Activated CD4-positive, alpha-beta T cell treated with anti-CD3 and anti-CD28 coated beads, Interleukin-2, Interleukin-4, amounts not matched to agents 100 ng/mL and 50 ng/mL, durations not matched to agents 16 hours and 8 hours (primary cell): Measurements from ENCODE around the gene MBD3L2.
"Not testable (repeated sequence)": the region's sequence is repeated elsewhere in the genome, so short reads cannot be mapped to it uniquely, and the experiment has no call there.

Experiments
- DNase-seq: peaks from one replicate; pipeline ENCODE4 v3.0.0-alpha.2; 2020; ENCODE audit warnings: low spot score

Gene MBD3L2

GRCh38 chr19:7049021-7049420, at the start of gene MBD3L2:
Gene MBD3L2 (plus strand): TSS chr19:7049321. CDS start chr19:7049374, 53 bp downstream.
- DNase-seq: not testable (repeated sequence)

GRCh38 chr19:6999933-7000332, 49.2 kb upstream of the MBD3L2 start:
- DNase-seq: no peak

DNA sequence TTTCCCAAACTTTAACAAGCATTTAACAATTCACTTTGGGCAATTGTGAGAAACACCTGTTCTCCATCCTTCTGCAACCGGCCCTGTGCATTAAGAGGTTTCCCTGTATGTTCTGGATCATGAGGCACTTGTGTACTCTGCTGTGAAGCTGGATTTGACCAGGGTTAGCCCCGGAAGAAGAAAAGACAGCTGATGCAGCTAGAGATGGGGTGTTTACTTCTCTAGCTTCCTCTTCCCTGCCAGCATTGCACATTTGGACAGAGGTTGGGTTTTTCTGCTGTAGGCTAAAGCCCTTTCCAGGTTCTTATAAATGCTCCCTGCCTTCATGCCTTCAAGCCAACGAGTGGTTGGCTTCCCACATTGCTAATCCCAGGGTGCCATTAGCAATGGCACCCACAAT, 48.8 kb upstream of the MBD3L2 start:
- no peak for DNase-seq

- DNase-seq: no peak
Measured at GRCh38 chr19:7000816-7001215, 48.3 kb upstream of the MBD3L2 start.

GRCh38 chr19:7004313-7004931, 44.7 kb upstream of the MBD3L2 start:
- DNase-seq: no peak

GRCh38 chr19:7006135-7006704, 42.9 kb upstream of the MBD3L2 start:
- DNase-seq: no peak

DNA sequence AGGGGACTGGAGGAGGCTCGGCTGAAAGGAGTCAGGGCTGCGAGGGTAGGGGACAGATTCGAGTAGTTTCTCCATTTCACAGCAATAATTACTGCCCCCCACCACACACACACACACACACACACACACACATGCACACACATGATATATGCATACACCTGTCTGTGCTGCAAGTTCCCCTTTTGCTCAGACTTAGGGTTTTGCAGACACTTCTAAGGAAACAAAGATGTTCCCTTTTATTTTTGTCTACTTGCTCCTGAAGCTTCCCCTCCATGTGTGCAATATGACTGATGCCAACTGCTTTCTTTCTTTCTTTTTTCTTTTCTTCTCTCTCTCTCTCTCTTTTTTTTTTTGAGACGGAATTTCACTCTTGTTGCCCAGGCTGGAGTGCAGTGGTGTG, 41.3 kb upstream of the MBD3L2 start:
- DNase-seq: no peak

DNA sequence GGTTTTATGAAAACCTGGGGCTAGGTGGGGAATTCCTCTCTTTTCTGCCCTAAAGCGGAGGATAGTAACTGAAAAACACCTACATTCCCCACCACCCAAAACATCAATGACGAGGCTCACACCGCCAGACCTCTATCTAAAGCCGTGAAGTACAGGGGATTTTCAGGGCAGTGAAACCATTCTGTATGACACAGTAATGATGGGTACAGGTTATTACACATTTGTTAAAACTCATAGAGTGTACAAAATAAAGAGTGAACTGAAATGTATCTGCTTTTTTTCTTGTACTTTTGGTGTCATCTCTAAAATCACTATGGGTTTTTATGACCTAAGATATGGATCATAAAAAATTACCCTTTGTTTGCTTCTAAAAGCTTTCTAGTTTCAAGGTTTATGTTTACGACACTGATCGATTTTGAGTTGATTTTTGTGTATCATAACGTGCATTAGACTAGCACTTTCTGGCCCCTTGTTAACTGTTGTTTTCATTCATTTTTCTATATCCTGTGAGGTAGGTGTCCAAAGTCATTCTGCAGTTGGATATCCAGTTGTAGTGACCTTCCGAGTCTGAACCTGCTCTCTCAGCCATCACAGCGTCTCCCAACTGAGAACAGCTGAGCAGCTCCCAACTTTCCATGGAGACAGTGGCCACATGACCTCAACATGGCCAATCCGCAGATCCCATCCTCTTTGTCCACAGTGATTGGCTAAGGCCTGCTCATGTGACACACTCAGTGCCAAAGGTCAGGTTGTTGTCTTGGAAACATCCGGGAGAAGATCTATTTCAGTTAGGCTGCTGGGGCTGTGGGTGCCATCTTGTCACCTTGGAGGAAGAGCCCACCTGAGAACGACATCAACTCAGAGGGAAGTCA, 38.2 kb upstream of the MBD3L2 start:
- no peak for DNase-seq

GRCh38 chr19:7013678-7014077, 35.4 kb upstream of the MBD3L2 start:
- DNase-seq: peak; percentile 36

DNA sequence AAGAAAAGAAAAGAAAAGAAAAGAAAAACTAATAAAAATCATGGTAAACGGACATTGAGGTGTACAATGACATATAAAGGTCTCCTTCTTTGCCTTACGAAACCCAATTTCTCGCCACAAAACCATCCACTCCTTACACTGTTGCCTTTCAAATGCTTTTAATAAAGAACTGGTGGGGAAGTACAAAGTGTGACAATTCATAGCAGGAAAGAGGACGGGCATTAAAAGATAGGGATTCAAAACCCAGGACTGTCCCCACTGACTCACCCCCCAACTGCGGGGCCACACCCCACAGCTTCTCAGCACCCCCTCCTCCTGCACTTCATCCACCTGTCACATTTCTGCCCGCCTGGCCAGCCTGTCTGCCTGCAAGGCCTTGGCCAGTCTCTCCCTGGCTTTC, 30.3 kb upstream of the MBD3L2 start:
- DNase-seq: no peak

- not testable (repeated sequence) for DNase-seq
Measured at GRCh38 chr19:7021331-7021730, 27.8 kb upstream of the MBD3L2 start, which contains the start of gene MBD3L2B. Gene MBD3L2B (minus strand): TSS chr19:7021431. CDS start chr19:7021397, 34 bp downstream.

DNA sequence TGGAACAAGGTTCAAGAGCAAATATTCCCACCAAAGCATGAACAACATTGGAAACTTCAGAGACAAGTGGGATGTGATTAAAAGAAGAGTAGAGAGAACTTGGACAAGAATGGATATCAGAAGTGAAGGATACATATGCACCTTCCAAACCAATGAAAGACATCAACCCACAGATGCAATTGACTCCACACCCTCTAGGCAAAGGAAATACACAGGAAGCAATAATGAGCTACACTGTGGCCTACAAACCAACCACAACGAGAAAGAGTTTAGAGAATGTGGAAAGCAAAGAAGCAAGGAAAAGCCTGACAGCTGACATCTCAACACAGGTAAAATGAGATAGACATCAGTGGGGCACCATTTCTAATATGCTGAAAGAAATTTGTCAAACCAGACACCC, 20.3 kb upstream of the MBD3L2 start:
- not testable (repeated sequence) for DNase-seq

DNA sequence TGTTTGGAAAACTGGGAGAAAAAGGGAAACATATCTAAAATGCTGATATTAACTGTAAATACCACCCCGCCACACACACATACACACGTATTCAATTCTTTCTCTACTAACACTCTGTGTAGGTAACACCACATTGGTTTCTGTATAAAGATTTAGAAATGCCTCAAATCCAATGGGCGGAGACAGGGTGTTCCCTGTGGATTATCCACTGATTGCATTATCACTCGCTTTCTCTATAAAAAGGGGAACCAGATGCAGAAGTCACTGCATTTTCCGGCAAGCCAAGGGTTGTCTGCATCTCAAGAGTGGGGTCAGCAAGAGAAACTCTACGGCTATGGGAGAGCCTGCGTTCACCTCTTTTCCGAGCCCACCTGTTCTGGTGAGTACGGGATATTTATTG, 18.8 kb upstream of the MBD3L2 start, which contains the start of gene MBD3L5:
TSS of gene MBD3L5 (plus strand) at position 301 of the 400 bp plus-strand sequence. CDS start at position 335, 34 bp downstream.
- not testable (repeated sequence) for DNase-seq

GRCh38 chr19:7040079-7040478, 9.0 kb upstream of the MBD3L2 start, which contains the start of gene MBD3L4:
Gene MBD3L4 (minus strand): TSS chr19:7040179. CDS start chr19:7040144, 35 bp downstream.
- not testable (repeated sequence) for DNase-seq

- DNase-seq: not testable (repeated sequence)
Measured at GRCh38 chr19:7041563-7041962, 7.6 kb upstream of the MBD3L2 start.

- DNase-seq: not testable (repeated sequence)
Measured at GRCh38 chr19:7051421-7051820, 2.3 kb downstream of the MBD3L2 start.

- DNase-seq: not testable (repeated sequence)
Measured at GRCh38 chr19:7052896-7053295, 3.8 kb downstream of the MBD3L2 start.

DNA sequence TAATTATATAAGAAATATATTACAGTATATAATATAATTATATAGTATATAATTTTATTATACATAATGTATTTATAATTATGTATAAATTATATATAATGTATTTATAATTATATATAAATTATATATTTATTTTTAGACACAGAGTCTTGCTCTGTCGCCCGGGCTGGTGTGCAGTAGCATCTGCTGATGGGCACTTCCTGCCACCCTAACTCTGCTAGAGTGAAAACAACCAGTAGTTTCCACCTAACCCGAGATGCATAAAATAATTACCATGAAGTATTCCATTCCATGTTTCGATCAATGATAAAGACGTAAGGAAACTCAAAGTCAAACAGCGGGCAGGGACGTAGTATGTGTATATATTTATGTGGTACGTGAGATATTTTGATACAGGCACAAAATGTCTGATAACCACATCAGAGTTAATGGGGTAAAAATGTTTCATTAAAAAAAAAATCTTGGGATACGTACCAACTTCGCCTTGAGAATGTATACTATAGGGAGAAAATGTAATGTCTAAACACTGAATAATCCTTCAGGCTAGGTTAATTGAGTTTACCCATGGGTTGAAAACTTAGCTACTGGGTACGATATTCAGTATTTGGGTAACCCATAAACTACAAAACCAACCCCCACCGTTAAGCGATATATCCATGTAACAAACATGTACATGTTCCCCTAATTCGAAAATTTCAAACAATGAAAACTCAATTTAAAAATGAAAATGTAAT, 5.7 kb downstream of the MBD3L2 start:
- DNase-seq: not testable (repeated sequence)

- not testable (repeated sequence) for DNase-seq
Measured at GRCh38 chr19:7055679-7056078, 6.6 kb downstream of the MBD3L2 start.

DNA sequence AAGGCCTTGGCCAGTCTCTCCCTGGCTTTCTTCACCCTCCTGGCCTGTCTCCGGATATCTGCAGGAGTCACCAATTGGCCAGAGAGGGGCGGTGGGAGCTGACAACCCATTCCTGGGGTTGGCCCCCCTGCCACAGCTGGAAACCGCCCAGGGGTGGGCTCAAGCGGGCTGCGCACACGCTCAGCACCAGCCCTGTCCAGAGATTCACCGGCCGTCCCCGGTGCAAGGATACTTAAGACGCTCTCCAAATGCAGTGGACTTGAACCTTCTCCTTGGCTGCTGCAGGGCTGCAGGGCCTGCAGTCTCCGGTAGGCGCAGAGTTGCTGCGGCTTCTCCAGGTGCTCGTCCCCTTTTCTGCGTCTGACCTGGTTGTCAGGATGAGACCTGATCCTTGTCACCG, 7.2 kb downstream of the MBD3L2 start:
- not testable (repeated sequence) for DNase-seq

GRCh38 chr19:7058576-7058975, 9.5 kb downstream of the MBD3L2 start, which contains the start of gene MBD3L3:
Gene MBD3L3 (minus strand): TSS chr19:7058676. CDS start chr19:7058605, 71 bp downstream.
- DNase-seq: not testable (repeated sequence)

GRCh38 chr19:7059977-7060376, 10.9 kb downstream of the MBD3L2 start:
- DNase-seq: not testable (repeated sequence)
